Endothelial cell of umbilical vein (primary cell): ENCODE measurements around the gene MTMR11. TPM values are rescaled to one million over a fixed set of nuclear protein-coding genes. Genes with fewer than 3 reads are reported as not detected.

Experiments used
- BruUV-seq: library from RNA; stranded (reverse); fragments of 400-500 nt; replicated peaks from 2 replicates; lab custom pipeline; 2021; lab: Mats Ljungman, UMichigan
- CTCF ChIA-PET: fragments of 300-600, 350-600 bp; sonication (Branson Sonifier 250); formaldehyde crosslinking; loops from one replicate; lab custom pipeline; 2021; ENCODE audit warnings: antibody characterized with exemption, inconsistent platforms; lab: Charles Lee
- POLR2A ChIA-PET: fragments of 300-600, 350-600 bp; sonication (Branson Sonifier 250); formaldehyde crosslinking; loops from one replicate; lab custom pipeline; 2021; ENCODE audit warnings: antibody characterized with exemption, inconsistent platforms; lab: Charles Lee
- DNase-seq: peaks from one replicate; pipeline ENCODE4 v3.0.0-alpha.2; 2011; ENCODE audit warnings: low read depth, low spot score
- FAIRE-seq: peaks from 2 replicates; lab custom pipeline; 2011; peaks lifted over from hg19 to GRCh38; lab: Jason Lieb, UNC
- H2AFZ ChIP-seq: 2 replicates; pipeline ENCODE4 v1.6.0; 2012; ENCODE audit warnings: low read depth, low read length, control low read depth, inconsistent platforms
- H3K27ac ChIP-seq: 2 replicates; pipeline ENCODE4 v1.5.1; 2011; ENCODE audit warnings: low read depth, mild to moderate bottlenecking, control low read depth, low read length, moderate library complexity; ENCODE audit not compliant: insufficient read depth
- H3K27me3 ChIP-seq, 2 experiments: 2 replicates each; pipeline versions ENCODE4 v1.6.0 to v1.6.1; 2011; ENCODE audit warnings: low read length in 2 of 2, mixed read lengths in 1 of 2; ENCODE audit not compliant: control insufficient read depth in 2 of 2, insufficient read depth in 2 of 2
- H3K36me3 ChIP-seq, 2 experiments: 2 replicates in 1 of 2; 3 replicates in 1 of 2; pipeline ENCODE4 v1.5.1; 2011; ENCODE audit warnings: low read length in 2 of 2, mild to moderate bottlenecking in 1 of 2, moderate library complexity in 1 of 2; ENCODE audit not compliant: control insufficient read depth in 2 of 2, insufficient read depth in 2 of 2; ENCODE audit errors: extremely low read depth in 1 of 2
- H3K4me1 ChIP-seq: 3 replicates; pipeline ENCODE4 v1.5.1; 2011; ENCODE audit warnings: mild to moderate bottlenecking, low read length; ENCODE audit not compliant: control insufficient read depth, insufficient read depth; ENCODE audit errors: extremely low read depth
- H3K4me2 ChIP-seq: 2 replicates; pipeline ENCODE4 v1.6.1; 2011; ENCODE audit warnings: low read length, control low read depth, mixed read lengths; ENCODE audit not compliant: insufficient read depth
- H3K4me3 ChIP-seq, 3 experiments: fragments of 200-600 bp in 1 of 3; sonication (generic), shearing (Covaris generic) in 1 of 3; replicated peaks in 1 of 3; 2 replicates each; pipeline ENCODE4 v1.5.1; 2011 to 2016; ENCODE audit warnings: control low read depth in 3 of 3, low read length in 3 of 3, mild to moderate bottlenecking in 2 of 3, inconsistent platforms in 1 of 3, low read depth in 1 of 3, moderate library complexity in 1 of 3; ENCODE audit not compliant: insufficient read depth in 1 of 3
- H3K79me2 ChIP-seq: 2 replicates; pipeline ENCODE4 v1.6.0; 2012; ENCODE audit warnings: low read length, inconsistent platforms; ENCODE audit not compliant: control insufficient read depth, insufficient read depth
- H3K9ac ChIP-seq: replicated peaks from 2 replicates; pipeline ENCODE3; 2011; ENCODE audit warnings: low read length, control low read depth; ENCODE audit not compliant: insufficient read depth; ENCODE audit errors: extremely low read depth
- H3K9me1 ChIP-seq: replicated peaks from 3 replicates; pipeline ENCODE4 v1.6.0; 2011; ENCODE audit warnings: mild to moderate bottlenecking, low read length; ENCODE audit not compliant: control insufficient read depth, insufficient read depth; ENCODE audit errors: extremely low read depth
- H3K9me3 ChIP-seq: replicated peaks from 2 replicates; pipeline ENCODE4 v1.5.1; 2012; ENCODE audit warnings: low read length, inconsistent platforms; ENCODE audit not compliant: control insufficient read depth, insufficient read depth
- H4K20me1 ChIP-seq: replicated peaks from 2 replicates; pipeline ENCODE3; 2011; ENCODE audit warnings: mild to moderate bottlenecking, low read length; ENCODE audit not compliant: control insufficient read depth, insufficient read depth; ENCODE audit errors: extremely low read depth
- EZH2 ChIP-seq: IDR thresholded peaks from 2 replicates; pipeline ENCODE4 v1.6.1; 2012; ENCODE audit warnings: borderline replicate concordance, low read depth, mild to moderate bottlenecking, moderate library complexity, low read length, inconsistent platforms; ENCODE audit not compliant: severe bottlenecking
- FOS ChIP-seq: IDR thresholded peaks from 2 replicates; pipeline ENCODE4 v1.6.1; 2011; ENCODE audit warnings: mild to moderate bottlenecking, low read length, moderate library complexity, borderline replicate concordance; ENCODE audit not compliant: insufficient read depth
- GATA2 ChIP-seq: IDR thresholded peaks from 2 replicates; pipeline ENCODE4 v1.7.0; 2011; ENCODE audit warnings: low read depth, mild to moderate bottlenecking, moderate library complexity, mixed read lengths, low read length; ENCODE audit not compliant: insufficient read length, insufficient read depth
- JUN ChIP-seq: IDR thresholded peaks from 2 replicates; pipeline ENCODE4 v1.6.1; 2011; ENCODE audit warnings: borderline replicate concordance, low read depth; ENCODE audit not compliant: insufficient read length, insufficient read depth
- MYC ChIP-seq: IDR thresholded peaks from one replicate; pipeline ENCODE4 v1.6.1; 2011; ENCODE audit warnings: mild to moderate bottlenecking, low read depth, low read length
- POLR2A ChIP-seq: IDR thresholded peaks from 2 replicates; pipeline ENCODE4 v1.6.1; 2012; ENCODE audit warnings: low read depth, mild to moderate bottlenecking, control low read depth, low read length
- POLR2AphosphoS5 ChIP-seq: IDR thresholded peaks from 2 replicates; pipeline ENCODE4 v1.6.1; 2012; ENCODE audit warnings: low read depth, mild to moderate bottlenecking, control low read depth, low read length, moderate library complexity; ENCODE audit not compliant: insufficient read depth
- dilution Hi-C: fragments of 300-500 bp; cut with MboI; formaldehyde crosslinking; loops from one replicate; pipeline ENCODE4 v1.15.0; 2019; ENCODE audit warnings: low sequenced_read_pairs; ENCODE audit not compliant: extremely low pct_ligation_motif_present
- intact Hi-C: fragments of 100-400 bp; cut with micrococcal nuclease; formaldehyde crosslinking; loops from one replicate; pipeline ENCODE4 v1.10.0; 2022
- polyA plus RNA-seq, 4 experiments: library from polyadenylated mRNA; depleted of rRNA in 3 of 4; stranded (reverse) in 3 of 4; unstranded in 1 of 4; fragments of >200 nt; gene quantifications; 2 replicates each; pipeline versions ENCODE4 v1.2.1 to v1.2.3, GENCODE V29; 2011 to 2012; ENCODE audit warnings: missing spikeins in 1 of 4
- total RNA-seq: library from RNA; stranded (reverse); gene quantifications from 2 replicates; pipeline ENCODE4 v1.2.3, GENCODE V29; 2021
- TF ChIP-seq, protein P1 (sequence below): IDR thresholded peaks from 2 replicates; pipeline ENCODE4 v1.6.1; 2011; ENCODE audit not compliant: insufficient read depth, insufficient read length
- TF ChIP-seq, protein P2 (sequence below), 2 donors: IDR thresholded peaks; 1 replicate in 1 of 2; 2 replicates in 1 of 2; pipeline ENCODE4 v1.5.1; 2011; ENCODE audit warnings: low read length in 2 of 2, mild to moderate bottlenecking in 2 of 2, moderate library complexity in 2 of 2, control low read depth in 1 of 2, inconsistent platforms in 1 of 2, low read depth in 1 of 2; ENCODE audit not compliant: insufficient read depth in 1 of 2; ENCODE audit errors: extremely low read depth in 1 of 2

MTMR11 gene
- total and polyA plus RNA-seq, 2 donors (not counting 3 experiments of a cell fraction or from before 2014, with no cell fraction given) = 7.8 to 14.4 TPM

DNA sequence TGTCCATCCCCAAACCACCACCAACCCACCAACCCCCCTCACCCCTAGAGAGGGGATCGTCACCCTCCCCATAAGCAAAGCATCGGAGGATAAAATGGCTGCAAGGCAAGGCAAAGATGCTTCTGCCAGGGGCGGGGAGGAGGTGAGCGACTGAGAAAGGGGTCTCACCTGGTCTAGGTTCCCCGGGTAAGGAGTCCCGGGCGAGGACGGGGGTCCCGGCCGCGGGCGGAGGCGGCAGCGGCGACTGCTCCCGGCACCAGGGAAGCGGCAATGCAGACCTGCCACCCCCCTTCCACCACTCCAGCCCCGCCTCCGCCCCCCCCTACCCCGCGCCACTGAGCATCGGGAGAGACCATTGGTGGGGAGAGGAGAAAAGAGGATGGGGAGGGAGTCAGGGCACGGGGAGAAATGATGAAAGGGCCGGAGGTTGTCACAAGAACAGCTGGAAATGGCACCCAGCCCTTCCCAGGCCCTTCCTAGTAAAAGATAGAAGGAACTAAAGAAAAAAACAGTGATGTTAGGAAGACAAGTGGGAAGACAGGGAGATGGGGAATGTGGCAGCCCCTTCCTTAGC is 19.0 kb downstream of the MTMR11 start, which contains the start of gene SV2A:
Gene SV2A, minus strand, starts transcription at position 274 of the 574 bp plus-strand sequence. CDS start 4,004 bp downstream, outside the sequence.
- ChIA-PET POLR2A (no interaction called here), CTCF (no interaction called here)
- DNase-seq (no peak), FAIRE-seq (no peak)
- TF ChIP-seq, protein P1, sequence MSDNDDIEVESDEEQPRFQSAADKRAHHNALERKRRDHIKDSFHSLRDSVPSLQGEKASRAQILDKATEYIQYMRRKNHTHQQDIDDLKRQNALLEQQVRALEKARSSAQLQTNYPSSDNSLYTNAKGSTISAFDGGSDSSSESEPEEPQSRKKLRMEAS = no peak
- TF ChIP-seq MYC (no peak), POLR2AphosphoS5 (no peak), JUN (no peak), POLR2A (no peak), FOS (no peak), EZH2 (no peak), GATA2 (no peak)
- TF ChIP-seq, protein P2, sequence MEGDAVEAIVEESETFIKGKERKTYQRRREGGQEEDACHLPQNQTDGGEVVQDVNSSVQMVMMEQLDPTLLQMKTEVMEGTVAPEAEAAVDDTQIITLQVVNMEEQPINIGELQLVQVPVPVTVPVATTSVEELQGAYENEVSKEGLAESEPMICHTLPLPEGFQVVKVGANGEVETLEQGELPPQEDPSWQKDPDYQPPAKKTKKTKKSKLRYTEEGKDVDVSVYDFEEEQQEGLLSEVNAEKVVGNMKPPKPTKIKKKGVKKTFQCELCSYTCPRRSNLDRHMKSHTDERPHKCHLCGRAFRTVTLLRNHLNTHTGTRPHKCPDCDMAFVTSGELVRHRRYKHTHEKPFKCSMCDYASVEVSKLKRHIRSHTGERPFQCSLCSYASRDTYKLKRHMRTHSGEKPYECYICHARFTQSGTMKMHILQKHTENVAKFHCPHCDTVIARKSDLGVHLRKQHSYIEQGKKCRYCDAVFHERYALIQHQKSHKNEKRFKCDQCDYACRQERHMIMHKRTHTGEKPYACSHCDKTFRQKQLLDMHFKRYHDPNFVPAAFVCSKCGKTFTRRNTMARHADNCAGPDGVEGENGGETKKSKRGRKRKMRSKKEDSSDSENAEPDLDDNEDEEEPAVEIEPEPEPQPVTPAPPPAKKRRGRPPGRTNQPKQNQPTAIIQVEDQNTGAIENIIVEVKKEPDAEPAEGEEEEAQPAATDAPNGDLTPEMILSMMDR (IDR thresholded peaks at IDR 0.05; ENCODE audit: extremely low read depth in 1 of 2, insufficient read depth in 1 of 2, low read depth in 1 of 2, low read length in 2 of 2) = no peak
- intact Hi-C loops (loop anchor here (1.0 kb wide), 1 partner anchor 10 kb away; the partner anchor contains the start of gene SF3B4), dilution Hi-C loops (no loop called here)
- Histone ChIP-seq H3K9ac (no peak within 1 kb of the TSS), H3K27me3 (peaks cover 17 to 25% of the 10 kb centered on the region in 2 experiments), H3K9me3 (no peaks in the 10 kb centered on the region), H3K27ac (no peak within 1 kb of the TSS), H3K4me1 (peaks cover 3% of the 10 kb centered on the region), H3K4me2 (peak within 1 kb of the TSS; percentile 36), H3K9me1 (no peaks in the 10 kb centered on the region), H3K36me3 (peaks cover 0 to 3% of the 10 kb centered on the region in 2 experiments), H4K20me1 (no peaks in the 10 kb centered on the region), H2AFZ (peak within 1 kb of the TSS; percentile 64), H3K79me2 (no peaks in the 10 kb centered on the region), H3K4me3 (peak within 1 kb of the TSS in 2 of 3 experiments; percentile 27 to 45)
- BruUV-seq = no TSS peak
